GM12878 (cell line): ENCODE results near the gene CCDC88C. TPM values are rescaled to one million over a fixed set of nuclear protein-coding genes. Genes with fewer than 3 reads are reported as not detected.
A peak's percentile ranks its signal among the peaks of the same experiment; 100 is the strongest.

ENCODE experiments used
- ATAC-seq: fragments of 200-7000 bp; cut with Tn5 transposase; 3 replicates; pipeline ENCODE4 v1.9.1; 2020; ENCODE audit warnings: mild to moderate bottlenecking, moderate library complexity
- BruUV-seq: library from RNA; stranded (reverse); fragments of 400-500 nt; replicated peaks from 2 replicates; lab custom pipeline; 2021; lab: Mats Ljungman, UMichigan
- CTCF ChIA-PET: fragments of 300-600 bp; sonication (Branson Sonifier 250); formaldehyde crosslinking; extraction: SDS; loops from one replicate; lab custom pipeline; 2021; ENCODE audit warnings: inconsistent platforms; lab: Yijun Ruan, JAX
- POLR2A ChIA-PET: fragments of 350-600 bp; formaldehyde crosslinking; extraction: SDS; loops from one replicate; lab custom pipeline; 2021; ENCODE audit warnings: inconsistent platforms; lab: Charles Lee
- RAD21 ChIA-PET: fragments of 300-600 bp; sonication (Branson Sonifier 250); formaldehyde crosslinking; loops from one replicate; lab custom pipeline; 2023; ENCODE audit warnings: antibody characterized with exemption; ENCODE audit not compliant: unreplicated experiment; lab: Charles Lee
- SMC1A ChIA-PET: fragments of 300-600 bp; sonication (Branson Sonifier 250); formaldehyde crosslinking; loops from one replicate; lab custom pipeline; 2023; ENCODE audit not compliant: unreplicated experiment, uncharacterized antibody; lab: Charles Lee
- DNase-seq: peaks from one replicate; pipeline ENCODE4 v3.0.0-alpha.2; 2011; ENCODE audit warnings: low read depth, low spot score
- FAIRE-seq: peaks from 3 replicates; lab custom pipeline; 2011; peaks lifted over from hg19 to GRCh38; lab: Jason Lieb, UNC
- H2AFZ ChIP-seq: 2 replicates; pipeline ENCODE4 v1.6.0; 2011; ENCODE audit warnings: low read depth, low read length, control low read depth; ENCODE audit not compliant: control insufficient read depth
- H3K27ac ChIP-seq: 2 replicates; pipeline ENCODE4 v1.5.1; 2011; ENCODE audit warnings: control low read depth; ENCODE audit not compliant: control insufficient read depth, insufficient read depth
- H3K27me3 ChIP-seq, 2 experiments: replicated peaks in 1 of 2; 2 replicates each; pipeline versions ENCODE4 v1.6.0 to v1.6.1; 2011; ENCODE audit warnings: low read length in 1 of 2; ENCODE audit not compliant: control insufficient read depth in 2 of 2, insufficient read depth in 2 of 2
- H3K36me3 ChIP-seq, 2 experiments: 2 replicates each; pipeline ENCODE4 v1.5.1; 2011; ENCODE audit warnings: low read length in 1 of 2; ENCODE audit not compliant: control insufficient read depth in 2 of 2, insufficient read depth in 2 of 2
- H3K4me1 ChIP-seq: 2 replicates; pipeline ENCODE4 v1.6.1; 2011; ENCODE audit warnings: mild to moderate bottlenecking, low read length, moderate library complexity, mixed read lengths; ENCODE audit not compliant: control insufficient read depth, insufficient read depth
- H3K4me2 ChIP-seq: 2 replicates; pipeline ENCODE4 v1.6.0; 2011; ENCODE audit warnings: control low read depth; ENCODE audit not compliant: control insufficient read depth, insufficient read depth
- H3K4me3 ChIP-seq: fragments of 200-600 bp; sonication (generic); 2 replicates; pipeline ENCODE4 v1.5.1; 2016
- H3K79me2 ChIP-seq: 2 replicates; pipeline ENCODE4 v1.6.0; 2011; ENCODE audit warnings: low read length; ENCODE audit not compliant: control insufficient read depth, insufficient read depth
- H3K9ac ChIP-seq: 2 replicates; pipeline ENCODE4 v1.8.0; 2011; ENCODE audit warnings: low read length, control low read depth, mixed read lengths; ENCODE audit not compliant: control insufficient read depth, insufficient read depth
- H3K9me3 ChIP-seq: replicated peaks from 3 replicates; pipeline ENCODE4 v1.5.1; 2011; ENCODE audit warnings: mild to moderate bottlenecking, low read length; ENCODE audit not compliant: control insufficient read depth, insufficient read depth
- H4K20me1 ChIP-seq: 2 replicates; pipeline ENCODE4 v1.6.0; 2011; ENCODE audit not compliant: control insufficient read depth, insufficient read depth
- CHD4 ChIP-seq: fragments of 200-600 bp; sonication (generic); IDR thresholded peaks from 2 replicates; pipeline ENCODE4 v1.6.1; 2016; ENCODE audit warnings: mild to moderate bottlenecking
- MLLT1 ChIP-seq: fragments of 450-650 bp; IDR thresholded peaks from 2 replicates; pipeline ENCODE4 v1.6.1; 2016; ENCODE audit warnings: mild to moderate bottlenecking
- POLR2AphosphoS2 ChIP-seq: IDR thresholded peaks from 2 replicates; pipeline ENCODE4 v1.6.1; 2011; ENCODE audit warnings: low read depth, mild to moderate bottlenecking, low read length, improper control_type of control experiment, moderate library complexity
- ZNF592 ChIP-seq: fragments of 450-650 bp; IDR thresholded peaks from 2 replicates; pipeline ENCODE4 v1.6.1; 2017; ENCODE audit warnings: mild to moderate bottlenecking, moderate library complexity
- ZNF622 ChIP-seq: fragments of 450-650 bp; IDR thresholded peaks from 2 replicates; pipeline ENCODE4 v1.6.1; 2017; ENCODE audit warnings: mild to moderate bottlenecking, inconsistent platforms
- WGBS: methylation state at CpG from one replicate; pipeline ENCODE4 v1.1.6; 2016; ENCODE audit warnings: low lambda C conversion rate; ENCODE audit not compliant: insufficient replicate concordance, insufficient coverage; ENCODE audit errors: missing lambda C conversion rate; 5-methylcytosine and 5-hydroxymethylcytosine counted together
- in situ Hi-C: fragments of 300-500 bp; cut with MboI; formaldehyde crosslinking; loops from 9 replicates; pipeline ENCODE4 v1.14.3; 2018; ENCODE audit warnings: mixed read lengths
- intact Hi-C: fragments of 100-400 bp; cut with micrococcal nuclease; formaldehyde crosslinking; loops from one replicate; pipeline ENCODE4 v1.14.2; 2022; ENCODE audit not compliant: unreplicated experiment
- polyA plus RNA-seq, 11 experiments: library from polyadenylated mRNA; depleted of rRNA in 4 of 11; unstranded in 6 of 11; stranded (reverse) in 5 of 11; fragments of >200 nt; fragmentation: Nextera tagmentation in 4 of 11; fragmentation: Illumina TruSeq in 1 of 11; extraction: Ambion mirVana in 4 of 11; extraction: Trizol in 1 of 11; gene quantifications; 1 replicate in 1 of 11; 2 replicates in 10 of 11; pipeline versions ENCODE4 v1.2.1 to v1.2.3, GENCODE V29; 2011 to 2016; ENCODE audit warnings: inconsistent platforms in 2 of 11, missing spikeins in 2 of 11, low read depth in 1 of 11
- total RNA-seq, 4 experiments: library from RNA; depleted of rRNA in 3 of 4; stranded (reverse); fragments of >200 nt in 3 of 4; fragmentation: Illumina TruSeq in 1 of 4; extraction: Trizol in 1 of 4; gene quantifications; 2 replicates each; pipeline versions ENCODE4 v1.2.1 to v1.2.3, GENCODE V29; 2013 to 2021

Gene CCDC88C
- total and polyA plus RNA-seq, 10 of the 15 experiments (the other 5 are each of a cell fraction or from before 2014, with no cell fraction given): 4.0 to 79.6 (median 36.6) TPM

- Histone ChIP-seq H2AFZ (no peak overlapping the region), H3K4me1 (peaks cover 76% of the 10 kb centered on the region), H3K27me3 (no peaks in the 10 kb centered on the region), H3K36me3 (peaks cover 17 to 24% of the 10 kb centered on the region in 2 experiments), H3K4me3 (no peak overlapping the region), H3K79me2 (peaks cover 87% of the 10 kb centered on the region), H3K9ac (no peak overlapping the region), H4K20me1 (no peaks in the 10 kb centered on the region; the same call in 1 of the 2 replicates), H3K4me2 (peak overlapping the region; percentile 100), H3K9me3 (no peaks in the 10 kb centered on the region; the same call in 2 of the 3 replicates), H3K27ac (peak overlapping the region; percentile 98)
- ChIA-PET POLR2A (interaction anchor here (1.4 to 9.6 kb wide), 3 partner anchors 15 to 62 kb away, joined by 5 to 140 read pairs (median 7); partner anchors contain the start of gene CCDC88C), RAD21 (interaction anchor here (3.5 to 9.6 kb wide), 5 partner anchors 13 to 63 kb away, joined by 18 to 236 read pairs (median 42); partner anchors contain the start of gene CCDC88C), CTCF (interaction anchor here (1.3 to 6.1 kb wide), 5 partner anchors 18 to 75 kb away, joined by 3 to 69 read pairs (median 47); partner anchors contain the start of gene CCDC88C), SMC1A (interaction anchor here (1.0 to 13.7 kb wide), 7 partner anchors 18 to 64 kb away, joined by 3 to 349 read pairs (median 23); partner anchors contain the start of gene CCDC88C)
- DNase-seq (no peak), FAIRE-seq (no peak), ATAC-seq (no peak)
- in situ Hi-C loops (loop anchor here (25.0 kb wide), 1 partner anchor 1410 kb away; no protein-coding TSS in a partner anchor), intact Hi-C loops (no loop called here)
- BruUV-seq: no TSS peak
- TF ChIP-seq MLLT1 (peak; percentile 56; the same call in 1 of the 2 replicates), ZNF622 (no peak), ZNF592 (no peak), CHD4 (no peak), POLR2AphosphoS2 (no peak)
- 96% methylated on average over 19 of the region's 19 CpGs for WGBS
Observed at GRCh38 chr14:91352053-91352452, 65.6 kb downstream of the CCDC88C start.
